Parathyroid adenoma (tissue), 2 donors: ENCODE data around the gene ST8SIA2.

Experiments
- H2AFZ ChIP-seq: fragments of 300-600 bp; sonication (generic); one replicate; pipeline ENCODE4 v1.7.0; 2017; ENCODE audit warnings: antibody characterized with exemption, mild to moderate bottlenecking
- H3K27ac ChIP-seq: fragments of 300-600 bp; sonication (generic); one replicate; pipeline ENCODE4 v1.7.0; 2017
- H3K27me3 ChIP-seq: fragments of 300-600 bp; sonication (generic); one replicate; pipeline ENCODE4 v1.7.0; 2017; ENCODE audit warnings: low read length; ENCODE audit not compliant: control insufficient read depth, insufficient read depth
- H3K36me3 ChIP-seq: fragments of 300-600 bp; sonication (generic); one replicate; pipeline ENCODE4 v1.7.0; 2017; ENCODE audit warnings: low read length; ENCODE audit not compliant: control insufficient read depth, insufficient read depth
- H3K4me1 ChIP-seq: fragments of 300-600 bp; sonication (generic); one replicate; pipeline ENCODE4 v1.7.0; 2017; ENCODE audit warnings: control low read depth
- H3K4me2 ChIP-seq: fragments of 300-600 bp; sonication (generic); one replicate; pipeline ENCODE4 v1.7.0; 2017; ENCODE audit warnings: low read length
- H3K4me3 ChIP-seq: fragments of 300-600 bp; sonication (generic); one replicate; pipeline ENCODE4 v1.7.0; 2017; ENCODE audit warnings: low read depth, low read length
- H3K79me2 ChIP-seq: fragments of 300-600 bp; sonication (generic); one replicate; pipeline ENCODE4 v1.7.0; 2017; ENCODE audit warnings: control low read depth
- H3K9ac ChIP-seq: fragments of 300-600 bp; sonication (generic); one replicate; pipeline ENCODE4 v1.7.0; 2017; ENCODE audit warnings: mild to moderate bottlenecking
- H3K9me3 ChIP-seq: fragments of 300-600 bp; sonication (generic); one replicate; pipeline ENCODE4 v1.7.0; 2017; ENCODE audit warnings: low read length; ENCODE audit not compliant: control insufficient read depth
- CTCF ChIP-seq: fragments of 300-600 bp; sonication (generic); IDR thresholded peaks from one replicate; pipeline ENCODE4 v1.7.0; 2017; ENCODE audit warnings: antibody characterized with exemption, mild to moderate bottlenecking
- donor health status: primary hyperparathyroidism.

The ST8SIA2 gene

DNA sequence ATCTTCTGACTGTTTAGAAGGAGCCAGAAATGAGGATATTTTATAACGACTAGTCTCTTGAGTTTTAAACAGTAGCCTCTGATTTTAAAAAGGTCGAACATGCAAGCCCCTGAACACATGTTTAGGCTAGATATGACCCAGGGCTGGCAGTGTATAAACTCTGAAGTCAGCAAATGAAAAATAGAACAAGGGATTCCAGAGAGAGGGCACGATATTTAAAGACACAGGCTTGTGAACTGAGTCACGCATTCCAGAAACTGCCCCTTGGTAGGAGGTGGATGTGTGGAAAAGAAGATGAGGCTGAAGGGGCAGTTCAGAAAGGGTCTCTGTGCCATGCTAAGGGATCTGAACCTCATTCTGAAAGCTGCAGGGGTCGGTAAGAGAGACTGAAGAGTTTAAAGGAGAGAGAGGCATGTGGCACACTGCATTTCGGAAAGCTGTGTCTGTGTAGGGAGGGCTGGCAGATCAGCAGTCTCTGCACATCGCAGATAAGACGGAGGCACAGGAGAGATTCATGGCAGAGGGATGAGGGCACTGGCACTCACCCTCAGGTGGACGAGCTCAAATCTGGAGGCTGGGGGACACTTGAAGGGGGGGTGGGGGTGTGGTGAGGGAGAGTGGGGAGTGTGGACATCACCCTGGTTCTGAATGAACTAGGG is 22.1 kb downstream of the ST8SIA2 start:
- H3K36me3 ChIP-seq = no peaks in the 10 kb centered on the region
- H3K27ac ChIP-seq = no peak overlapping the region
- H3K9me3 ChIP-seq = no peaks in the 10 kb centered on the region
- H3K9ac ChIP-seq = no peak overlapping the region
- H3K4me2 ChIP-seq = no peak overlapping the region
- no peaks in the 10 kb centered on the region for H3K27me3 ChIP-seq
- no peaks in the 10 kb centered on the region for H3K4me1 ChIP-seq
- no peak for TF ChIP-seq CTCF
- no peak overlapping the region for H2AFZ ChIP-seq
- no peaks in the 10 kb centered on the region for H3K79me2 ChIP-seq
- no peak overlapping the region for H3K4me3 ChIP-seq

- Histone ChIP-seq H3K79me2 (no peaks in the 10 kb centered on the region), H3K9me3 (no peaks in the 10 kb centered on the region), H3K9ac (no peak overlapping the region), H3K27me3 (no peaks in the 10 kb centered on the region), H2AFZ (no peak overlapping the region), H3K4me2 (no peak overlapping the region), H3K4me3 (no peak overlapping the region), H3K36me3 (no peaks in the 10 kb centered on the region), H3K27ac (no peak overlapping the region), H3K4me1 (no peaks in the 10 kb centered on the region)
- no peak for TF ChIP-seq CTCF
These were observed 22.9 kb downstream of the ST8SIA2 start for GRCh38 chr15:92416557-92416956.

GRCh38 chr15:92417716-92418115 is 24.0 kb downstream of the ST8SIA2 start:
- H3K9me3 ChIP-seq = no peaks in the 10 kb centered on the region
- no peak overlapping the region for H2AFZ ChIP-seq
- H3K36me3 ChIP-seq = no peaks in the 10 kb centered on the region
- H3K4me1 ChIP-seq = no peaks in the 10 kb centered on the region
- TF ChIP-seq CTCF = no peak
- H3K4me2 ChIP-seq = no peak overlapping the region
- H3K27me3 ChIP-seq = no peaks in the 10 kb centered on the region
- H3K9ac ChIP-seq = no peak overlapping the region
- H3K27ac ChIP-seq = no peak overlapping the region
- H3K79me2 ChIP-seq = no peaks in the 10 kb centered on the region
- no peak overlapping the region for H3K4me3 ChIP-seq

DNA sequence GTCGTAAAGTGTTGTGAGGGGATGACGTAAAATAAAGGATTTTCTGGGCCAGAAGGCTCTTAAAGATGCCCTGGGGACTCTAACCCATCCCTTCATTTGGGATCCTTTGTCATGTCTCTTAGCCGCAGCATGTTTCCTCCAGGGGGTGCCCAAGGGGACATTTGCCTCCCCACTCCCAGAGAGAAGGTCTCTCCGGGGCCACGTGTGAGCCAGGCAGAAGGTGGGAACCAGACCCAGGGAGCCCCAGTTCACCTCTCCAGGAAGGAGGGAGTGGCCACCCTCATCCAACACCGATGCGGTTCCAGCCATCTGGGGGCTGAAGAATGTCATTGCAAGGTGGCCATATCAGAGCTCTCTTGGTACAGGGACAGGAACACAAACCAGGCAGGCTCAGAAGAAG is 25.2 kb downstream of the ST8SIA2 start:
- Histone ChIP-seq H3K9ac (no peak overlapping the region), H2AFZ (no peak overlapping the region), H3K9me3 (no peaks in the 10 kb centered on the region), H3K4me2 (no peak overlapping the region), H3K27ac (no peak overlapping the region), H3K79me2 (no peaks in the 10 kb centered on the region), H3K4me3 (no peak overlapping the region), H3K36me3 (no peaks in the 10 kb centered on the region), H3K27me3 (no peaks in the 10 kb centered on the region), H3K4me1 (no peaks in the 10 kb centered on the region)
- no peak for TF ChIP-seq CTCF

- Histone ChIP-seq H3K4me2 (no peak overlapping the region), H2AFZ (no peak overlapping the region), H3K27me3 (no peaks in the 10 kb centered on the region), H3K4me3 (no peak overlapping the region), H3K9ac (no peak overlapping the region), H3K27ac (no peak overlapping the region), H3K36me3 (no peaks in the 10 kb centered on the region), H3K79me2 (no peaks in the 10 kb centered on the region), H3K9me3 (no peaks in the 10 kb centered on the region), H3K4me1 (no peaks in the 10 kb centered on the region)
- no peak for TF ChIP-seq CTCF
These were observed 28.3 kb downstream of the ST8SIA2 start for GRCh38 chr15:92421976-92422375.
